PC-3 (cell line): ENCODE measurements around the gene MBD6.

Source experiments
- EZH2 ChIP-seq: fragments of 300-600 bp; sonication (generic); IDR thresholded peaks from one replicate; pipeline ENCODE4 v1.6.1; 2017; ENCODE audit warnings: antibody characterized with exemption, mild to moderate bottlenecking, low read length; ENCODE audit not compliant: unreplicated experiment
- EZH2phosphoT487 ChIP-seq: fragments of 300-600 bp; sonication (generic); IDR thresholded peaks from 2 replicates; pipeline ENCODE4 v1.6.1; 2018; ENCODE audit warnings: mild to moderate bottlenecking, antibody characterized with exemption, low read length, borderline replicate concordance
- TF ChIP-seq, protein P1 (sequence below): fragments of 300-600 bp; sonication (generic); conservative IDR thresholded peaks from 2 replicates; pipeline ENCODE4 v1.5.1; 2017; ENCODE audit warnings: antibody characterized with exemption, low read depth, mild to moderate bottlenecking, low read length

DNA sequence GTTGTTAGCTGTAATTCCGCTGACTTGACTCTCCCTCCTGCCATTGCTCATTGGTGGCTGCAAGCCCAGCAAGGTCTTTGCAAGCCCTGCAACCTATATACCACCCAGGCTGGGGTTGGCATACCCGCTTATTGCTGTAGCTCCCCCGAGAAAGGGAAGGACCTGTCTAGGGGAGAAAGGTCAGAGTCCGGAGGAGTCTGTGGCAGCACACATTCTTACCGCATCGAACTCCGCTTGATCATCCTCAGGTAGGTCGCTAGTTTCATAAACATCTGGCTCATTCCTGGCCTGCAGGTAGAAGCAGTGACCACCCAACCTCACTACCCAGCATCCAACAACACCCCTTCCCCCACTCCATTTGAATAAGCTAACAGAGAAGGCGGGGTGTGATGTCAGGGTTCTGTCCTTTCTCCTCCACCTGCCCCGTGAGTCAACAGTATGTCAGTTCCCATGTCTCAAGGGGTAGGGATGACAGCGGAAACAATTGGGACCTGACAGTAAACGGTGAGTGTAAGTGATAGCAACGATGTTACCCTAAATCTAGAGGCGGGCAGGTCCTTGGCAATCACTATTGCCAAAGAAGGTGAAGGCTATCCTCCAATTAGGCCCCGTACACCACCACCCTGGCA, 23.3 kb downstream of the MBD6 start:
- TF ChIP-seq, protein P1, sequence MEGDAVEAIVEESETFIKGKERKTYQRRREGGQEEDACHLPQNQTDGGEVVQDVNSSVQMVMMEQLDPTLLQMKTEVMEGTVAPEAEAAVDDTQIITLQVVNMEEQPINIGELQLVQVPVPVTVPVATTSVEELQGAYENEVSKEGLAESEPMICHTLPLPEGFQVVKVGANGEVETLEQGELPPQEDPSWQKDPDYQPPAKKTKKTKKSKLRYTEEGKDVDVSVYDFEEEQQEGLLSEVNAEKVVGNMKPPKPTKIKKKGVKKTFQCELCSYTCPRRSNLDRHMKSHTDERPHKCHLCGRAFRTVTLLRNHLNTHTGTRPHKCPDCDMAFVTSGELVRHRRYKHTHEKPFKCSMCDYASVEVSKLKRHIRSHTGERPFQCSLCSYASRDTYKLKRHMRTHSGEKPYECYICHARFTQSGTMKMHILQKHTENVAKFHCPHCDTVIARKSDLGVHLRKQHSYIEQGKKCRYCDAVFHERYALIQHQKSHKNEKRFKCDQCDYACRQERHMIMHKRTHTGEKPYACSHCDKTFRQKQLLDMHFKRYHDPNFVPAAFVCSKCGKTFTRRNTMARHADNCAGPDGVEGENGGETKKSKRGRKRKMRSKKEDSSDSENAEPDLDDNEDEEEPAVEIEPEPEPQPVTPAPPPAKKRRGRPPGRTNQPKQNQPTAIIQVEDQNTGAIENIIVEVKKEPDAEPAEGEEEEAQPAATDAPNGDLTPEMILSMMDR: no peak
- TF ChIP-seq EZH2phosphoT487 (no peak), EZH2 (no peak)
